WTC11 (cell line): ENCODE data around the gene SLC7A10. TPM values are rescaled to one million over a fixed set of nuclear protein-coding genes. Genes with fewer than 3 reads are reported as not detected.

Experiments
- ATAC-seq: fragments of 200-7000 bp; cut with Tn5 transposase; 2 replicates; pipeline ENCODE4 v1.10.0; 2021; ENCODE audit warnings: mild to moderate bottlenecking, moderate library complexity
- CTCF ChIA-PET: fragments of 300-600 bp; sonication (Branson Sonifier 250); formaldehyde crosslinking; loops from one replicate; lab custom pipeline; 2021; ENCODE audit warnings: antibody characterized with exemption; lab: Charles Lee
- POLR2A ChIA-PET: fragments of 350-600 bp; sonication (Branson Sonifier 250); formaldehyde crosslinking; loops from one replicate; lab custom pipeline; 2021; ENCODE audit warnings: antibody characterized with exemption; lab: Charles Lee
- DNase-seq: peaks from one replicate; pipeline ENCODE4 v3.0.0; 2021; ENCODE audit warnings: low spot score
- H3K27ac Mint-ChIP-seq: 2 replicates; pipeline ENCODE4 v1.8.0; 2021; ENCODE audit warnings: mixed read lengths
- H3K27me3 Mint-ChIP-seq: 2 replicates; pipeline ENCODE4 v1.8.0; 2021; ENCODE audit warnings: low read depth, mild to moderate bottlenecking, moderate library complexity, mixed read lengths
- H3K36me3 Mint-ChIP-seq: 2 replicates; pipeline ENCODE4 v1.8.0; 2021; ENCODE audit warnings: mixed read lengths
- H3K4me1 Mint-ChIP-seq: 2 replicates; pipeline ENCODE4 v1.8.0; 2022; ENCODE audit warnings: mixed read lengths
- H3K4me3 Mint-ChIP-seq: 2 replicates; pipeline ENCODE4 v1.8.0; 2021; ENCODE audit warnings: mild to moderate bottlenecking, moderate library complexity, mixed read lengths
- H3K9me3 Mint-ChIP-seq: 2 replicates; pipeline ENCODE4 v1.8.0; 2021; ENCODE audit warnings: mixed read lengths
- ATF1 ChIP-seq: sonication (generic); formaldehyde crosslinking; IDR thresholded peaks from 2 replicates; pipeline ENCODE4 v1.8.1; 2023; ENCODE audit warnings: mild to moderate bottlenecking, moderate library complexity, missing genetic modification reagents
- E2F4 ChIP-seq: sonication (generic); formaldehyde crosslinking; IDR thresholded peaks from 2 replicates; pipeline ENCODE4 v1.8.1; 2022; ENCODE audit warnings: low read depth, mild to moderate bottlenecking, moderate library complexity, missing genetic modification reagents, borderline replicate concordance
- FOXK1 ChIP-seq: sonication (generic); formaldehyde crosslinking; IDR thresholded peaks from 2 replicates; pipeline ENCODE4 v1.8.0; 2022; ENCODE audit warnings: mild to moderate bottlenecking, moderate library complexity, missing genetic modification reagents
- IRF1 ChIP-seq: sonication (generic); formaldehyde crosslinking; IDR thresholded peaks from 2 replicates; pipeline ENCODE4 v1.8.0; 2023; ENCODE audit warnings: missing genetic modification reagents
- MAX ChIP-seq: sonication (generic); formaldehyde crosslinking; IDR thresholded peaks from 2 replicates; pipeline ENCODE4 v1.8.0; 2022; ENCODE audit warnings: mild to moderate bottlenecking, missing genetic modification reagents
- MYBL2 ChIP-seq: sonication (generic); formaldehyde crosslinking; IDR thresholded peaks from 2 replicates; pipeline ENCODE4 v1.8.1; 2023; ENCODE audit warnings: mild to moderate bottlenecking, moderate library complexity, missing genetic modification reagents
- NFE2L1 ChIP-seq: sonication (generic); formaldehyde crosslinking; IDR thresholded peaks from 2 replicates; pipeline ENCODE4 v1.8.1; 2023; ENCODE audit warnings: missing genetic modification reagents
- PRDM15 ChIP-seq: sonication (generic); formaldehyde crosslinking; IDR thresholded peaks from 2 replicates; pipeline ENCODE4 v1.8.0; 2022; ENCODE audit warnings: missing genetic modification reagents
- PREB ChIP-seq: sonication (generic); formaldehyde crosslinking; IDR thresholded peaks from 2 replicates; pipeline ENCODE4 v1.8.1; 2022; ENCODE audit warnings: mild to moderate bottlenecking, missing genetic modification reagents, moderate library complexity, borderline replicate concordance
- TCF7 ChIP-seq: sonication (generic); formaldehyde crosslinking; IDR thresholded peaks from 2 replicates; pipeline ENCODE4 v1.8.0; 2022; ENCODE audit warnings: mild to moderate bottlenecking, low read depth, missing genetic modification reagents, moderate library complexity
- USF1 ChIP-seq: sonication (generic); formaldehyde crosslinking; IDR thresholded peaks from 2 replicates; pipeline ENCODE4 v1.8.0; 2022; ENCODE audit warnings: mild to moderate bottlenecking, missing genetic modification reagents
- USF2 ChIP-seq: sonication (generic); formaldehyde crosslinking; IDR thresholded peaks from 2 replicates; pipeline ENCODE4 v1.8.1; 2023; ENCODE audit warnings: mild to moderate bottlenecking, missing genetic modification reagents, moderate library complexity
- ZMAT4 ChIP-seq: fragments of 250-450 bp; sonication (Bioruptor Pico); IDR thresholded peaks from 2 replicates; pipeline ENCODE4 v1.9.0; 2021; ENCODE audit warnings: mild to moderate bottlenecking
- ZNF138 ChIP-seq: sonication (generic); formaldehyde crosslinking; conservative IDR thresholded peaks from 2 replicates; pipeline ENCODE4 v1.8.1; 2022; ENCODE audit warnings: mild to moderate bottlenecking, moderate library complexity, missing genetic modification reagents
- ZNF263 ChIP-seq: sonication (generic); formaldehyde crosslinking; IDR thresholded peaks from 2 replicates; pipeline ENCODE4 v1.8.1; 2022; ENCODE audit warnings: low read depth, mild to moderate bottlenecking, moderate library complexity, missing genetic modification reagents
- ZNF532 ChIP-seq: fragments of 250-450 bp; sonication (Bioruptor Pico); IDR thresholded peaks from 2 replicates; pipeline ENCODE4 v1.9.0; 2021; ENCODE audit warnings: mild to moderate bottlenecking, borderline replicate concordance
- ZNF671 ChIP-seq: fragments of 250-450 bp; sonication (Bioruptor Pico); IDR thresholded peaks from 2 replicates; pipeline ENCODE4 v1.8.0; 2021; ENCODE audit warnings: mild to moderate bottlenecking
- ZSCAN18 ChIP-seq: fragments of 250-450 bp; sonication (Bioruptor Pico); IDR thresholded peaks from 2 replicates; pipeline ENCODE4 v2.1.2; 2022; ENCODE audit warnings: mild to moderate bottlenecking, moderate library complexity
- total RNA-seq: library from RNA; stranded (reverse); gene quantifications from 3 replicates; pipeline ENCODE4 v1.2.3, GENCODE V29; 2021

The SLC7A10 gene
- total RNA-seq, 1 experiment from 2014 or later: 4.2 TPM

GRCh38 chr19:33229962-33230361, 4.3 kb upstream of the SLC7A10 start (continued):
- TF ChIP-seq ZNF532 (CRISPR knock-in tag): no peak
- no peak for TF ChIP-seq MAX (CRISPR knock-in tag)
- TF ChIP-seq USF2 (CRISPR knock-in tag): no peak
- no peak for TF ChIP-seq E2F4 (CRISPR knock-in tag)
- TF ChIP-seq ZNF138: no peak
- TF ChIP-seq FOXK1 (CRISPR knock-in tag): no peak
- TF ChIP-seq PREB (CRISPR knock-in tag): no peak
- no peak for TF ChIP-seq ATF1
- no peak for TF ChIP-seq NFE2L1 (CRISPR knock-in tag)
- TF ChIP-seq MYBL2 (CRISPR knock-in tag): no peak

GRCh38 chr19:33227870-33228599, 2.4 kb upstream of the SLC7A10 start:
- H3K27me3 Mint-ChIP-seq: peaks cover 56% of the 10 kb centered on the region
- H3K36me3 Mint-ChIP-seq: peaks cover 15% of the 10 kb centered on the region
- peaks cover 18% of the 10 kb centered on the region for H3K9me3 Mint-ChIP-seq
- ATAC-seq (no peak), DNase-seq (no peak)
- CTCF ChIA-PET: interaction anchor here (0.6 to 3.1 kb wide), 8 partner anchors 13 to 550 kb away, joined by 3 to 27 read pairs (median 5); partner anchors contain the start of gene CEBPG
- H3K27ac Mint-ChIP-seq: no peak overlapping the region
- POLR2A ChIA-PET: no interaction called here
- peaks cover 13% of the 10 kb centered on the region for H3K4me1 Mint-ChIP-seq
- peak overlapping the region; percentile 75 for H3K4me3 Mint-ChIP-seq
- TF ChIP-seq ZNF671 (CRISPR knock-in tag) (no peak), TCF7 (CRISPR knock-in tag) (no peak), PRDM15 (CRISPR knock-in tag) (no peak), ZMAT4 (CRISPR knock-in tag) (no peak), IRF1 (no peak), PREB (CRISPR knock-in tag) (no peak), ZSCAN18 (CRISPR knock-in tag) (no peak), USF1 (CRISPR knock-in tag) (no peak), MYBL2 (CRISPR knock-in tag) (no peak), ZNF263 (CRISPR knock-in tag) (no peak)
